ENCODE results near the gene RPUSD1.
"Not testable (repeated sequence)": the region's sequence is repeated elsewhere in the genome, so short reads cannot be mapped to it uniquely, and the experiment has no call there.

Gene RPUSD1

DNA sequence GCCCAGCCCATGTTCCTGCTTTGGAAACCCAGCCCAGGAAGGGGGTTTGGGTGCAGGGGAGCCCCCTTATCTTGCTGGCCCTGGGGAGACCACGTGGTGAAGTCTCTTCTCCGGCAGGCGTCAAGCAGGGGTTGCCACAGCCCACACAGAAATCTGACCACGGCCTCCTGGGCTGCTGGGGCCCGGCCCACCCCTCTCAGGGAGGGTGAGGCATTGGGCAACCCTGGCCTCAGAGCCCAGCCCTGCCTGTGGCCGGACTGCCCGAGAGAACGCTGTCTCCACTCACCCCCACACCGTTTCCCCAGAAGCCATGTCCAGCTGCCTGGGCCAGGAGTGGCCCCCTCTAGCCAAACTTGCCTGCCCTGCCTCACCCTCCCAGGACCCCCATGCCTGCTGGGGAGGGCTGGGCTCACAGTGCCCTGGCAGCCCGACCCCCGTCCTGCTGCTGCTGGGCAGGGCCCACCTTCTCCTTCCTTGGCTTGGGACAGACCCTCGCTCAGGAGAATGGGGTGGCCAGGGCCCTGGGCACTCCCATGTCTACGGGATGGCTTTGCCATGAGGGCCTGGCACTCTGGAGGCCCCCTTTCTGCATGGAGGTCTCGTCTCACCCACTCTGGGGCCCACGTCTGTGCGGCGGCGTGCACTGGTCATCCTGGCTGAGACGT lies 6.7 kb downstream of the RPUSD1 start:
- DNase-seq, result no peak

DNA sequence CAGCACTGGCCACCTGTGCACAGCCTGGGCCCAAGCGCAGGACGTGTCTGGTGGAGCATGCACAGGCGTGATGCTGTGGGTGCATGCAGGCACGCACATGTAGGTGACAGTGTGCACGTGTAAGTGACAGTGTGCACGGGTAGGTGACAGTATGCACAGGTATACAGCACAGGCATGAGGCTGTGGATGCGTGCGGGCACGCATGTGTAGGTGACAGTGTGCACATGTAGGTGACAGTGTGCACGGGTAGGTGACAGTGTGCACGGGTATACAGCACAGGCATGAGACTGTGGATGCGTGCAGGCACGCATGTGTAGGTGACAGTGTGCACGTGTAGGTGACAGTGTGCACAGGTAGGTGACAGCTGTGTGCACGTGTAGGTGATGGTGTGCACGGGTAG lies 7.9 kb downstream of the RPUSD1 start:
- DNase-seq, result no peak

DNA sequence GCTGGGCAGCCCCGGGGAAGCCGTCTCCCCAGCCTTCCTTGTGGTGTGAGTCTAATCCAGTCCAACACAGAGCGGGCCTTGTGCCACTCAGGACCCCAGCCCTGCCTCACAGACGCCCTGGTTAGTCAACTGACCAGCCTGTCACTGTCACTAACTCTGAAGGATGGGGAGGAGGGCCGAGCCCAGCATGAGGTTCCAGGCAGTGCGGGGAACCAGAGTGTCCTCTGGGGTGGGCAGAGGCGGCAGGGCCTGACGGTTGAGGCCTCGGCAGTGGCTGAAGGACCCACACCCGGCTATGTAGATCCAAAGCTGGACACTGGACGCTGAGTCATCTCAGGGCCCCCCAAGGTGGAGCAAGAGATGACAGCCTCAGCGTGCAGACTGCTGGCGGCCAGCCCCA lies 8.6 kb downstream of the RPUSD1 start:
- no peak for DNase-seq

DNA sequence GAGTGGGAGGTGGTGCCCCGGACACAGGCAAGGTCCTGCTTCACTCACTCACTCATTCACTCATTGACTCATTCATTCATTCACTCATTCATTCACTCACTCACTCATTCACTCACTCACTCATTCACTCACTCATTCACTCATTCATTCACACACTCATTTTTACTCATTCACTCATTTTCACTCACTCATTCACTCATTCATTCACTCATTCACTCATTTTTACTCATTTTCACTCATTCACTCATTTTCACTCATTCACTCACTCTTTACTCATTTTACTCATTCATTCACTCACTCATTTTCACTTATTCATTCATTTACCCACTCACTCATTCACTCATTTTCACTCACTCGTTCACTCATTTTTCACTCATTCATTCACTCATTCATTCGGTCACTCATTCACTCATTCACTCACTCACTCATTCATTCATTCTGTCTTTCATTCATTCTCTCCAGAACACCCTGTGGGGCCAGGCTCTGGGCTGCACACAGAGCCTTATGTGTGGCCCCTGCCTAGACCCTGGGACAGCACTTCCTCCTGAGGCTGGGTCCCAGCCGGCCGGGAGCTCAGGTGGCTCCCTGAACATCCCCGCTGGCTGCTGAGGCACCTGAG lies 9.2 kb downstream of the RPUSD1 start:
- no peak for DNase-seq

DNA sequence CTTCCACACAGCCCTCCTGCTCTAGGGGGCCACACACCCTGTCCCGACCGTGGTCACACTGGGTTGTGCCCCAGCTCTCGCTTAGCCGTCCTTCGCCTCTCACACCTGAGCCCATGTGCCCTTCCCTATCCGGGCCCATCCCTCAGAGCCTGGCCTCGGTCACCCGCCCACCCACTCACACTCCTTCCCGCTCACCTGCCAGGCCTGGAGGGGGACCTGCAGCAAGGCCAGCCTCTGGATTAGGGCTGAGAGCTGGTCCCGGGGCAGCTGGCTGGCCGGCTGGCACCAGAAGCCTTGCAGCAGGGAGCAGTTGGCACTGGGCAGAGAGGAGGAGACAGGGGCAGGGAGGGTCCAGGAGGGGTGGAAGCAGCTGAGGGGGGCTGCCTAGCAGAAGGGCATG lies 9.7 kb downstream of the RPUSD1 start:
- no peak for DNase-seq

DNA sequence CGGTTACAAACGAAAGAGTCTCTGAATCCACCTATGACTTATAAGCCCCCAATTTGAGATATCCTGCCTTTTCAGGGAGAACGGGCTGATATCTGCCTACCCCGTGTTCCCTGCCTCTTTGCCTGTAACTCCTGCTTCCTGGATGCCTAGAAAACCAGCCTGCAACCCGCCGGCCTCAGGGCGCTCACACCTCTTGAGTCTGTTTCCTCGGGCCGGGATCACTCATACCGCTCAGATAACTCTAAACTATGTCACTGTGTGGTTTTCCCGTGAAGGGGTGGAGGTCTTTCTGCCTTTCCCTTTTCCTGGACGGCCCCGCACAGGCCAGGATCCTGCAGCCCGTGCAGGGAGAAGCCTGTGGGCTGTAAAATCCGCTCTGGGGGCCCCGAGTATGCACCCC lies 10.4 kb downstream of the RPUSD1 start:
- no peak for DNase-seq

DNA sequence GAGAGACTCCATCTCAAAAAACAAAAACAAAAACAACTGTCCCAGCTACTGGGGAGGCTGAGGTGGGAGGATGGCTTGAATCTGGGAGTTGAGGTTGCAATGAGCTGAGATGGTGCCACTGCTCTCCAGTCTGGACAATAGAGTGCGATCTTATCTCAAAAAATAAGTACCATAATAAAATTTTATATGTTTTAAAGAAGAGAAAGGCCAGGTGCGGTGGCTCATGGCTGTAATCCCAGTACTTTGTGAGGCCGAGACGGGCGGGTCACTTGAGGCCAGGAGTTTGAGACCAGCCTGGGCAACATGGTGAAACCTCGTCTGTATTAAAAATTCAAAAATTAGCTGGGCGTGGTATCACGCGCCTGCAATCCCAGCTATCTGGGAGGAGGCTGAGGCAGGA lies 11.4 kb downstream of the RPUSD1 start:
- DNase-seq, result no peak

DNA sequence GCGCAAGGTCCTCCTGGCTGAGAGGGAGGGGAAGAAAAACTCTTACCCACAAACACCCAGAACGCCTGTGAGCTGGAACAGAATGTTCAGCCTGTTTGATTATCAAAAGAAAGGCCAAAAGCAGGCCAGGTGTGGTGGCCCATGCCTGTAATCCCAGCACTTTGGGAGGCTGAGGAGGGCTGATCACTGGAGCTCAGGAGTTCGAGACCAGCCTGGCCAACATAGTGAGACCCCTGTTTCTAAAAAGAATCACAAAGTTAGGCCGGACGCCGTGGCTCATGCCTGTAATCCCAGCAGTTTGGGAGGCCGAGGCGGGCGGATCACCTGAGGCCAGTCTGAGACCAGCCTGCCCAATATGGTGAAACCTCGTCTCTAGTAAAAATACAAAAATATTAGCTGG lies 11.9 kb downstream of the RPUSD1 start:
- not testable (repeated sequence) for DNase-seq

DNA sequence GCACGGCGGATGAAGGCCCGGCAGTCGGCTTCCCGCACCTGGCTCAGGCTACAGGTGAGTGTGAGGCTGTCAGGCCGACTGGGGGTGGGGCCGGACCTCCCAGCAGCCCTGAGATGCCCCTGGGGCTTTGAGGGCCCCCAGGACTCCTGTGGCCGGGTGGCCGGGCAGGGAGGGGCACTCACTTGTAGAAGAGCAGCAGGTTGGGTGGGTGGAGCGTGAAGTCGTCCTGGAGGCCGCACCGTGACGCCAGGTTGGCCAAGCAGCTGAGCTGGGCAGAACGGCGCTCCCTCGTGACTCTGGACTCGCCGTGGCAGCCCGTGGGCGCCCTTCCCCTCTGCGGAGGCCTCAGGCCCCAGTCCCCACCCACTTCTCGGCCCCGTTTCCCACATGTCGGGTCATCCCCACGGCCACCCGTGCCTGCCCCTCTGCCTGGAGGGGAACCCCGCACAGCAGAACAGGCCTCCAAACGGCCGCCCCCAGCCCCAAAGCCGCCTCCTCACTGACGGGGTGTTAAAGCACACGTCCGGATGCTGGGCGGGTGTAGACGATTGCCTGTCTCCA lies 12.9 kb downstream of the RPUSD1 start:
- DNase-seq, result no peak

DNA sequence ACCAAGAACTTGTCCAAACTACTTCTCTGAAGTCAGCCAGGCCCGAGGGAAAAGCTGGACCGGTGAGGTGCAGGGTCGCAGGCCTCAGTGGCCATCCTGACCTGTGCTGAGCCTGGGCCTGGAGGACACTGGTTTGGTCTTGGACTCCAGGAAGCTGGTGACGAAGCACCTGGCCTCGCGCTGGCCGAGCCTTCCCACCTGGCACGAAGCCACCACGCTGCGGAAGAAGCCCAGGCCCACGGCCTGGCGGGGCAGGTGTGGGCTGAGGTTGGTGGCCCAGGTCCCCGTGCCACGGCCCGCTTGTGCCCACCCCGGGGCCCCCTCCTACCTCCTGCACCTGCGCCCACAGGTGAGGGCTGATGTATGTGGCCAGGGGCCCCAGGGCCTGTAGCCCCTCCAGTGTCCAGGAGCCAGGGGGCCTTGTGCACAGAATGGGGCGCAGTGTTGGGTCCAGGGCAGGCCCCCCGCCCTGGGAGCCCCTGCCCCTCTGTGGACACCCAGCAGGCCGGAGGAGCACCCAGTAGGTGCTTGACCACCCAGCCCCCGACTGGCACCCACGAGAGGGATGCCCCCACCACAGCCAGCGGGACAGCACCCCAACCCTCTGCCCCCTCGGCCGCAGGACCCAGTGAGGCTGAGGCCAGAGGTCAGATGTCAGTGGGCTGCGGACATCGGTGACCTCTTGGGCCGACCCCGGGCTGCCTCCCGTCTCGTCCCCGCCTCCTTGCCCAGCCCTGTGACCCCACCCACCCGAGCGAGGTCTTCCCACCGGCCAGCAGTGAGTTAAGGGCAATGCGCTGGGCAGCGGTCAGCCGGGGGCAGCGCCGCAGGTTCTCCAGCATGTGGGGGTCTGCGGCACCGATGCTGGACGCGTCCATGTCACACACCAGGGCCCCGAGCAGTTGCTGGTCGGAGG lies 13.8 kb downstream of the RPUSD1 start:
- no peak for DNase-seq

DNA sequence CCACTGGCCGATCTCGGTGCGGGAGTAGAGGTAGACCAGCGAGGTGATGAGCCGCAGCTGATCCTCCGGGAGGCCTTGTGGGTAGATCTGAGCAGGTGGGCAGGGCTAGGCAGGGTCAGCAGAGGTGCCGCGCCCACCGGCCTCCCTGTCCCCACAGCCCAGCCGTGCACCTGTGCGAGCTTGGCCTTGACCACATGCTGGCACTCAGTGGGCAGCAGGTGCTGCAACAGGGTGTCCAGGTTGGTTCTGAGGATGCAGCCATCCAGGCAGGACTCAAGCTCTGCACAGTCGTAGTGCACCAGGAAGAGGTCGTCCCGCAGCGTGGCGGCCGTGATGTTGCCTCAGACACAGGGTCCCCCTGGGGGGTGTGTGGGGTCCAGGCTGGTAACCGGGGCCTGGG lies 15.2 kb downstream of the RPUSD1 start:
- DNase-seq, result no peak

DNA sequence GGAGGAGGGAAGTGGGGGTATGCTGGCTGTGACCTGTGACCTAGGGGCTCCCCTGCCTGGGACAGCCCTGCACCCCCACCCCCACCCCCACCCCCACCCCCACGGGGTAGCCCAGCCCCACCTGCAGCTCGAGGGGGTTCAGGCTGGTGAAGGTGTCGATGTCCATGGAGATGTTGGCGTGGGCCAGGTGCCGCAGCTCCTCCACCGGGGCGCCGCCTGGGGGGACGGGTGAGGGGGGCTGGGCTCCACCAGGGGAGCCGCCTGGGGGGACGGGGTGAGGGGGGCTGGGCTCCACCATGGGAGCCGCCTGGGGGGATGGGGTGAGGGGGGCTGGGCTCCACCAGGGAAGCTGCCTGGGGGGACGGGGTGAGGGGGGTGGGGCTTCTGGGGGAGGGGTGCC lies 17.8 kb downstream of the RPUSD1 start:
- no peak for DNase-seq

DNA sequence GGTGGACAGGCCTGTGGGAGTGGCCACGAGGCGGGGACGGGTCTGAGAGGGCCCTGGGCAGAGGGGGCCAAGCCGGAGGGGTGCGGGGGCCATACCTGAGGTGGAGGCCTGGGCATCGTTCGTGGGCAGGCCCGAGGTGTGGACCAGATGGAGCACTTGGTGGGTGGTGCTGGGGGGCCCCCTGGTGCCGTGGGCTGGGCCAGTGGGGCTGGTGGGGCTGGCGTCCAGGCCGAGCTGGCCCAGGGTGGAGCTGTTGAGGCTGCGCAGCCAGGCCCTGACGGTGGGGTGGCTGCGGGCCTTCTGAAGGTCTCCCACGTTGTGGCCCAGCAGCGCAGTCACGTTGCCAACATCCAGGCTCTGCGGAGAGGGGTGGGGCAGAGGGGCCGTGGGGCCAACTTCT lies 18.2 kb downstream of the RPUSD1 start:
- DNase-seq, result no peak

DNA sequence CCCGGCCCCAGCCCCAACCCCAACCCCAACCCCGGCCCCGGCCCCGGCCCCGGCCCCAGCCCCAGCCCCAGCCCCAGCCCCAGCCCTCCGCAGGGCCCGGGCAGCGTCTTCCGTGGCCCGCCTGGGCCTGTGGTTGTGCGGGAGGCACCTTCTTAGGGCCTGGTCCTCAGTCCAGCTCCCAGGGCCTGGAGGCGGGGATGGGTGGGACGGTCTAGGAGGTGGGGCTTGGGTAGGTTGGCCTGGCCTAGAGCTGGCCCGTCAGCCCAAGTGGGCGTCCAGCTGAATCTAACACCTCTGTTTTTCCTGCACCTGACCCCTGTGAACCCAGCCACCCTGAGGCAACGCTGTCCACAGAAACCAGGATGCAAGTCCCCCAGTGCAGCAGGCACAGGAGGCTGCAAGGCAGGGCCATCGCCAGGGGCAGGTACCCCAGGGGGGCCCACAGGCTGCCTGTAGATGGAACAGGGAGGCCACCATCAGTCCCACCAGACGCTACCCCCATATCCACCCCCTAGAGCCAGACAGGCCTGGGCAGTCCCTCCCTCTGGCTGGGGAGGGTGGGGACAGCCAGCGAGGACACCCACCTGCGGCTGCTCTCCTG lies 18.9 kb downstream of the RPUSD1 start:
- DNase-seq, result no peak

DNA sequence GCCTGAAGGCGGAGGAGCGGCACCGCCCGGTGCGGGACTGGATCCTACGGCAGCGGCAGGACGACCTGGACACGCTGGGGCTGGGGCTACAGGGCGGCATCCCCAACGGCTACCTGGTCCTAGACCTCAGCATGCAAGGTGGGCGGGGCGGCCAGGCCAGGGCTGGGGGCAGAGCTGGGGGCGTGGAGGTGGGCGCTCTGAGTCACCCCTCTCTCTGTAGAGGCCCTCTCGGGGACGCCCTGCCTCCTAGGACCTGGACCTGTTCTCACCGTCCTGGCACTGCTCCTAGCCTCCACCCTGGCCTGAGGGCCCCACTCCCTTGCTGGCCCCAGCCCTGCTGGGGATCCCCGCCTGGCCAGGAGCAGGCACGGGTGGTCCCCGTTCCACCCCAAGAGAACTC lies 19.8 kb downstream of the RPUSD1 start:
- DNase-seq, result no peak

DNA sequence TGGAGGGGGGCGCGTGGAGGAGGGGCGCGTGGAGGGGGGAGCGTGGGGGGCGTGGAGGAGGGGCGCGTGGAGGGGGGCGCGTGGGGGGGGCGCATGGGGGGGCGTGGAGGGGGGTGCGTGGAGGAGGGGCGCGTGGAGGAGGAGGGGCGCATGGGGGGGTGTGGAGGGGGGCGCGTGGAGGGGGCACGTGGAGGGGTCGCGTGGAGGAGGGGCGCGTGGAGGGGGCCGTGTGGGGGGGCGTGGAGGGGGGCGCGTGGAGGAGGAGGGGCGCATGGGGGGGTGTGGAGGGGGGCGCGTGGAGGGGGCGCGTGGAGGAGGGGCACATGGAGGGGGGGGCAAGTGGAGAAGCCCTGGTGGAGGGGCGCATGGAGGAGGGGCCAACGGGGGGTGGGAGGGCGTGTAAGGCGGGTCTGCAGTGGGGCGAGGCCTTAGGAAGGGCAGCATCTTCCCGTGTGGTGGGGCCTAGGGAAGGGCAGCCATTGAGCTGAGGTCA lies 20.4 kb downstream of the RPUSD1 start:
- no peak for DNase-seq

DNA sequence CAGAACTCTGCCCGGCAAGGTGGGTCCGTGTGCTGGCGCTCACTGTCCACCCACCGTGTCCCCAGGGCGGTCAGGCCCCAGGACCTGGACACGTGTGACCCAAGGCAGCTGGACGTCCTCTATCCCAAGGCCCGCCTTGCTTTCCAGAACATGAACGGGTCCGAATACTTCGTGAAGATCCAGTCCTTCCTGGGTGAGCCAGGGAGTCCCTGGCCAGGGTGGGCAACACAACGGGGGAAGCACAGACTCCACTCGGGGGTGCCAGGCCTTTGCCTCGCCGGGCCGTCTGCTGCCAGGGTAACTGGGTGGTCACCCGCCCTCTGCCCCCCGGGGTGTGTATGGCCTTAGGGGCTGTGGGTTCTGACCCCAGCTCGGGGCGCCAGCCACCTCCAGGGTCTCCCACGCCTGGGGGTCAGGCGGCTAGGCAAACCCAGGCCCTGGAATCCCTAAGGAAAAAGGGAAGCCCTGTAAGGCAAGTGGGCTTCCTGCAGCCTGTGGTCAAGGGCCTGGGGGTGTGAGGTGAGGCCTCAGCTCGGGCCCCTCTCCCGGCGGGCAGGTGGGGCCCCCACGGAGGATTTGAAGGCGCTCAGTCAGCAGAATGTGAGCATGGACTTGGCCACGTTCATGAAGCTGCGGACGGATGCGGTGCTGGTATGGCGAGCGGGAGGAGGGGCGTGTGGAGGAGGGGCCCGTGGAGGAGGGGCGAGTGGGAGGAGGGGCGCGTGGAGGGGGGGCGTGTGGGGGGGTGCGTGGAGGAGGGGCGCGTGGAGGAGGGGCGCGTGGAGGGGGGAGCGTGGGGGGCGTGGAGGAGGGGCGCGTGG lies 21.2 kb downstream of the RPUSD1 start:
- no peak for DNase-seq

DNA sequence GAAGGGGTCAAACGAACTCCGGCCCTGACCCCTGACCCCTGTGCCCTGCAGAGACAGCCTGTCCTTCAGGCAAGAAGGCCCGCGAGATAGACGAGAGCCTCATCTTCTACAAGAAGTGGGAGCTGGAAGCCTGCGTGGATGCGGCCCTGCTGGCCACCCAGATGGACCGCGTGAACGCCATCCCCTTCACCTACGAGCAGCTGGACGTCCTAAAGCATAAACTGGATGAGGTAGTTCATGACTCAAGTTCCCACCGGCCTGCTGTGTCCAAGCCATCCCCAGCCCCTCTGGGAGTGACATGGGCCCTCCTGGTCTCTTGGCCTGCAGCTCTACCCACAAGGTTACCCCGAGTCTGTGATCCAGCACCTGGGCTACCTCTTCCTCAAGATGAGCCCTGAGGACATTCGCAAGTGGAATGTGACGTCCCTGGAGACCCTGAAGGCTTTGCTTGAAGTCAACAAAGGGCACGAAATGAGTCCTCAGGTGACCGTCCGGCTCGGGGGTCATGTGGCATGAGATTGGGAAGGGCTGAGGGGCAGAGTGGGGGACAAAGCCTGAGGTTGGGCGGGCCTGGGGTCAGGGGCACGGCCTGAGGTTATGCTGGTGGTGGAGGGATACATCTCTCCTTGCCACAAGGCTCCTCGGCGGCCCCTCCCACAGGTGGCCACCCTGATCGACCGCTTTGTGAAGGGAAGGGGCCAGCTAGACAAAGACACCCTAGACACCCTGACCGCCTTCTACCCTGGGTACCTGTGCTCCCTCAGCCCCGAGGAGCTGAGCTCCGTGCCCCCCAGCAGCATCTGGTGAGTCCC lies 22.0 kb downstream of the RPUSD1 start:
- no peak for DNase-seq

DNA sequence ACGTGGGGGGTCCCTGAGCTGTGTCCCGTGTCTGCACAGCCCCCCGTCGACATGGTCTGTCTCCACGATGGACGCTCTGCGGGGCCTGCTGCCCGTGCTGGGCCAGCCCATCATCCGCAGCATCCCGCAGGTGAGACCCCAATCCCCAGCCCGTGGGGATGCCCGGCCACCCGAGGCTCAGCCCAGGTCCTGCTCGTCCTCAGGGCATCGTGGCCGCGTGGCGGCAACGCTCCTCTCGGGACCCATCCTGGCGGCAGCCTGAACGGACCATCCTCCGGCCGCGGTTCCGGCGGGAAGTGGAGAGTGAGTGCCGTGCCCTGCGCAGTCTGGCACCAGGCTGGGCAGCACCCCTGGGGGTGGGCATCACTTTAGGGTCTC lies 22.7 kb downstream of the RPUSD1 start:
- DNase-seq, result no peak

DNA sequence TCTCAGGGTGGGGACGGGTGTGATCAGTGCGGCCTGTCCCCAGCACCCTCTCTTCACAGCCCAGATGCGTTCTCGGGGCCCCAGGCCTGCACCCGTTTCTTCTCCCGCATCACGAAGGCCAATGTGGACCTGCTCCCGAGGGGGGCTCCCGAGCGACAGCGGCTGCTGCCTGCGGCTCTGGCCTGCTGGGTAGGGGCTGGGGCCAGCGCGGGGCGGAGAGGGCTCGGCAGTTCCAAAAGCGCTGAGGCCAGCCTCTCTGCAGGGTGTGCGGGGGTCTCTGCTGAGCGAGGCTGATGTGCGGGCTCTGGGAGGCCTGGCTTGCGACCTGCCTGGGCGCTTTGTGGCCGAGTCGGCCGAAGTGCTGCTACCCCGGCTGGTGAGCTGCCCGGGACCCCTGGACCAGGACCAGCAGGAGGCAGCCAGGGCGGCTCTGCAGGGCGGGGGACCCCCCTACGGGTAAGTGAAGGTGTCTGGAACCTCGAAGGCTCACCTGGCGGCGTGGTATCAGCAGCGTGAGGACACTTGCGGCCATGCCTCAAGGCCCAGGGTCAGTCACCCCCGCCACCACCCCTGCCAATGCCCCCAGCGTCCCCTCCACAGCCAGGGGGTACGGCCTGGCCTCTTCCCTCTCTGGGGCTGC lies 23.2 kb downstream of the RPUSD1 start:
- DNase-seq, result no peak
